ELF-1 (cell line): ENCODE data around the gene ILF3.

Source experiments
- DNase-seq: peaks from one replicate; pipeline ENCODE4 v3.0.0-alpha.2; 2016; ENCODE audit warnings: low read depth, low spot score

ILF3 gene

DNA sequence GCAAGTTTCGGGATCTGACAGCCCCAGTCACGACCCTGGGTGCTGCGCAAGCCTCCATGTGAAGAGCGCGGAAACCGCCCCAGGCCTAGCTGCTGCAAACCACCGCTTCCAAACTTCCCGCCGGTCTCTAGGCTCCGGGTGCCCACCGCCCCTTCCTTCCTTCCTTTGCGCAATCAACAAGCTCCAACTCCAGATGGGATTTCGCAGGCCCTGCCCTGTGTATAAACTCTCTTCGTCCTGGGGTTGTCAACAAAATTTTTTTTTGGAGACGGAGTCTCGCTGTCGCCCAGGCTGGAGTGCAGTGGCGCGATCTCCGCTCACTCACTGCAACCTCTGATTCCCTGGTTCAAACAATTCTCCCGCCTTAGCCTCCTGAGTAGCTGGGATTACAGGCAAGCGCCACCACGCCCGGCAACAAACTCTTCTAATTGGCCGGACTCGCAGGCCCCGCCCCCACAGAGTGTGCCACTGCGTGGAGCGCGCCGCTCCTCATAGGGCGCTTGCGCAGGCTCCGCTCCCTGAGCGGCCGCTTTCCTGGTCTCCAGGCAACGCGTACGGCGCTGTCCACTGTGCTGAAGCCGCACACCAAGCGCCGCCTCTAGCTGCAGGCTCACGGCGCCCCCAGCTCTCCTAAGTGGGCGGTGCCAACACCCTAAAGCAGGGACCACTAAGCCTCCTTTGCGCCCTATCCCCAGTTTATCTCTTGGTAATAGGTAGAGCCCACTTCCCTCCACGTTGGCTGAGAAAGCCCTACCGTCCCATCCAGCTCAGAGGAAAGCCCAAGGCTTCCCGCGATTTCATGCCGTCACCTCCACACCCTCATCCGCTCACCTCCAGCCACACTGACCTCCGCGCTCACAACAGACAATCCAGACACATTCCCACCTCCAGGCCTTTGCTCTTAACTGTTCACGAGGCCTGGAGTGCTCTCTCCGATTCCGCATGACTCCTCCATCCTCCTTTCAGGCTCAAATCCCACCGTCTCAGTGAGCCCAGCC is 41.6 kb downstream of the ILF3 start:
- peak; percentile 99 for DNase-seq

DNA sequence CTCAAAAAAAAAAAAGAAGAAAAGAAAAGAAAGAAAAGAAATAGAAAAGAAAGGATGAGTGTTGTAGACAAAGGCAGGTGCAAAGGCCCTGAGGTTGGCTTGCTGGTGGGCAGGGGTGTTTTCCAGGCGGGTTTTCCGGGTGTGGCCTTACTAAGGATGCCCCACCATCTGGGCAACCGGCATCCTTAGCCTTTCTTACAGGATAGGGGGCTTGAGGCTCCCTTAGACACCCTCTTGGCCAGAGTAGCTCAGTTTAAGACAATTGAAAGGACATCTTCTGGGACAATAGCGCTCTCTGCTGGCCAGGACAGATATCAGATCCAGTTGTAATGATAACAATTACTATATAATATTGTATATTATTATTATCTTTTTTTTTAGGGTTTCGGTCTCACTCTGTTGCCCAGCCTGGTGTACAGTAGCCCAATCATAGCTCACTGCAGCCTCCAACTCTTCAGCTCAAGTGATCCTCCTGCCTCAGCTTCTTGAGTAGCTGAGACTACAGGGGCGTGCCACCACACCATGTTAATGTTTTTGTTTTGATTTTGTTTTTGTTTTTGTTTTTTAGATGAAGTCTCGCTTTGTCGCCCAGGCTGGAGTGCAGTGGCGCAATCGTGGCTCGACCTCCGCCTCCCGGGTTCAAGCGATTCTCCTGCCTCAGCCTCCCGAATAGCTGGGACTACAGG is 45.6 kb downstream of the ILF3 start:
- no peak for DNase-seq

DNA sequence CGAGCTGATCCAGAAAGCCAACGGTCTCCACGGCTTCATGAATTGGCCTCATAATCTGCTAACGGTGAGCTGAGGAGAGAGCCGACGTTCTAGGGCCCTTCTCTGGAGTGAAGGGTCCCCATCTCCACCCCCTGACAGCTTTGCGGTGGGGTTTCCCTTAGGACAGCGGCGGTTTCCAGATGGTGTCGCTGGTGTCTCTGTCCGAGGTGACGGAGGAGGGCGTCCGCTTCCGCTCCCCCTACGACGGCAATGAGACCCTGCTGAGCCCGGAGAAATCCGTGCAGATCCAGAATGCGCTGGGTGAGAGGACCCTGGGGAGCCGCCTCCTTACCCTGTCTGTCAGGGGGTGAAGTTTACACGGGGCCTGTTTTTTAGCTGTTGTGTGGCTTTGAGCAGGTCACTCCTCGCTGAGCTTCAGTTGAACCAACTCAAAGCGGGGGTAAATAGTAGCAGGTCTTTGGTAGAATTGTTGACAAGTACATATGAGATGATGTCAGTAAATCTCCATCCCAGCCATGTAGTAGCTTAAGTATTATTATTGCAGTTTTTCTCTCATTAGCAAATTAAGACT is 47.9 kb downstream of the ILF3 start:
- peak; percentile 72 for DNase-seq

DNA sequence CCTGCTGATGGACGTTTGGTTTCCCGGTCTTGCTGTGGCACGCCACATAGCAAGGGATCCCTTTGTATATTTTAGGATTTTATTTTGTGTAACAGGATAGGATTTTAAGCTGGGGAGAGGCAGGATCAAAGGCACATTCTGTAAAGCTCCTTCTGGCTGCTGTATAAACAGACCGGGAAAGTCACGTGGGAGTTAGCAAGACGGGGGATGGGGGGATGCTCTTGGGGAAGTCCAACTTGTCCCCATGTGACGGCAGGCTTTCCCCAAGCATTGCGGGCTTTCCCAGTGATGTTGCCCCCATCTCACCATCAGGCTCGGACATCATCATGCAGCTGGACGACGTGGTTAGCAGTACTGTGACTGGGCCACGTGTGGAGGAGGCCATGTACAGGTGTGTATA is 52.8 kb downstream of the ILF3 start:
- no peak for DNase-seq

DNA sequence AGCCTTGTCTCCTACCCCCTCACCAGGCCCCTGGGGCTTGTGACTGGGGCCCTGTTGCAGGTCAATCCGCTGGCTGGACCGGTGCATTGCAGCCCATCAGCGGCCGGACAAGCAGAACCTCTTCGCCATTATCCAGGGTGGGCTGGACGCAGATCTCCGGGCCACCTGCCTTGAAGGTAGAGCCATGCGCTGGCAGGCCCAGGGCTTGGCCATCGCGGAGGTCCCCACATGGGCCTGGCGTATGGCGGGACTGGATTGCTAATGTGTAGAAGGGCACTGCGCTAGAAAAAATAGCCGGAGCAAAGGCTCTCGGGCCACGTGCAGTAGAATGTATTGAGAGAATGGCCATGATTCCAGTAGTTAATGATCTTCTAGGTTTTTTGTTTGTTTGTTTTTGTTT is 53.3 kb downstream of the ILF3 start:
- DNase-seq, result no peak

DNA sequence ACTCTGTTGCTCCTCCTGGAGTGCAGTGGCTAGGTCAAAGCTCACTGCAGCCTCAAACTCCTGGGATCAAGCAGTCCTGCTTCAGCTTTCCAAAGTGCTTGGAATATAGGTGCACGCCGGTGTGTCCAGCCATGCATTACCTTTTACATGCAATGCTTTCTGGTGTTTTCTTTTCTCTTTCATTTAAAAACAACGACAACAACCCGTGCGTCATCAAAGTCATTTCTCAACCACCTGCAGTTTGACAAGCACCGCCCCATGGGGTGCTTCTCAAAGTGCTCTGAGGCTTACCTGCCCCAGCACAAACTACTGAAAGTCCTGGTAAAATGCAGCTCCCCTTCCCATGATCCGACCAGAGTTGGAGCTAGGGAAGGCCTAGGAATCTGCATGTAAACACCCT is 54.1 kb downstream of the ILF3 start:
- no peak for DNase-seq

DNA sequence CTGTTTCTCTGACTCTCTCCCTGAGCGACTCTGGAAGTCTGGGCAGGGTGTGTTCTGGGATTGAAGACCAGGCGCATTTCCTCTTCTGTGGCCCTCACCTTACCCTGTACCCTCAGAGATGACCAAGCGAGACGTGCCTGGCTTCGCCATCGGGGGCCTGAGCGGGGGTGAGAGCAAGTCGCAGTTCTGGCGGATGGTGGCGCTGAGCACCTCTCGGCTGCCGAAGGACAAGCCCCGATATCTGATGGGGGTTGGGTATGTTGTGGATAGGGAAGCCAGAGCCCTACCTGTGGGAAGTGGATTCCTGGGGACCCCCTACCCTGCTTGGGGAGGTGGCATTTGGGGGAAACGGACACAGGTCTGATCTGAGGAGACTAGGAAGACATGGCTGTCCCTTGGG is 57.9 kb downstream of the ILF3 start:
- no peak for DNase-seq

DNA sequence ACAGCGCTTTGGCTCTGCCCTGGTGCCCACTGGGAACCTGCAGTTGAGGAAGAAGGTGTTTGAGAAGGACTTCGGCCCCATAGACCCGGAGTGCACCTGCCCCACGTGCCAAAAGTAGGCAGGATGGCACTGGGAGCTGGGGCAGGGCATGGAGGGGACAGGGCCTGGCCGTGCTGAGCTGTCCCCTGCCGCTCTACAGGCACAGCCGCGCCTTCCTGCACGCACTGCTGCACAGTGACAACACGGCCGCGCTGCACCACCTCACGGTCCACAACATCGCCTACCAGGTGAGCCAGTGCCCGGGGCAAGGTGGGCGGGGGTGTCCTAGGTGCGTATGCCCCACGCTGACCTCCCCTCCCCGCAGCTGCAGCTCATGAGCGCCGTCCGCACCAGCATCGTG is 58.6 kb downstream of the ILF3 start:
- no peak for DNase-seq

DNA sequence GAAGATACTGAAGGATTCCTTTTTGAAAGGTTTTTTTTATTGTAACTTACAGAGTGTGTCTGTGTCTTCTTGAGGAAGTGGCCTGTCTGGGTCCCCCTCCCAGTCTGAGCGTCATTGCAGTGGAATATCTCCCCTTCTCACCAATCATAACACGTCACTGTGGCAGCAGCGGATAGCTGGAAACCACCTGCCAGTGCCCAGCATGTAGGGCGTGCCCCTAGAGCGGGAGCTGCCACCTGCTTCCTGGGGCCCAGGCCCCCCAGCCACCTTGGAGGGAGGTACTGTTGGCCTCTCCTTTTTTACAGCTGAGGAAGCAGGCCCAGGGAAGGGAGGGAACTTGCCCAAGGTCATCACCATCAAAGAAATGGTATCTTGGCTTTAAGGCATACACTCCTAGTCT is 59.2 kb downstream of the ILF3 start:
- DNase-seq, result no peak

DNA sequence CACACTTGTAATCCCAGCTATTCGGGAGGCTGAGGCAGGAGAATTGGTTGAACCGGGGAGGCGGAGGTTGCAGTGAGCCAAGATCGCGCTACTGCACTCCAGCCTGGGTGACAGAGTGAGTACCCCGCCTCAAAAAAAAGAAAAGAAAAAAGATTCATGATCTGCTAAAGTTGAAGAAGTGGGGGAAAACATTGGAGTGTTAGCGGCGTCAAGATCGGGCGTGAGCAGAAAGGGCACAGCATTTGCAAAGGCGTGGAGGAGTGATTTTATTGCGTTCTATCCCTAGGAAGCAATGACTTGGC is 62.9 kb downstream of the ILF3 start:
- DNase-seq, result no peak

DNA sequence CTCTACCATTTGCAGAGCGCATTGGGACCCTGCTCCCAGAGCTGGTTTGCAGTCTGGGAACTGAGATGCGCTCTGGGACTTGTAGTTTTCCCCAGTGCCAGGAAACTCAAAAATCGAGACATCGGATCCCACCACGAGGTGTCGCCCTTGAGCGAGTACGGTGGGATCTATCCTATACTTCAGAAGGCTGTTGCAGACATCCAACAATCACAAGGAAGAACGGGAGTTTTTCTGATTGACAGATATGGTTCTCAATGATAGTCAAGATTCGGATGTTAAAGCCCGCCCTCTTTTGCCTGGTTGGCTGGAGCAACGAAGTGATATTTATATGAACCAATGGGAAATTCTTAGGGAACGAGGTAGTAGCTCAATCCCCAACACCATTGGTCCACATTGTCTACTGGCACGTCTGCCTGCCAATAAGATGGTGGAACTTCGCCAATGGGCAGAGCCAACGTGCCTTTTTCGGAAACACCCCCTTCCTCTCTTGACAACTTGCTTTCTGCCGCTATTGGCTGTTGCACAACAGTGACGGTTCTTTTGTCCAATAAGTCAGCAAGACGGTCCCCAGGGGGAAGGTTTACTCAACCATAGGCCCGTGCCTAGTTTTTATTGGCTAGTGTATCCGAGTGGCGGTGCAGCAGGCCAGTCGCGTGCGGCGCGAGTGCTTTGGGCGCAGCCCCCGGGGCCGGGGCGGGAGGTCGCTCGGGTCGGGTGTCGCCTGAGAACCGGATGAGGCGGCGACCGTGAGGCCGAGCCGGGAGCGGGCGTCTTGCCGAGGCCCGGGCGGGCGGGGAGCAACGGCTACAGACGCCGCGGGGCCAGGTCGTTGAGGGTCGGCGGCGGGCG is 63.4 kb downstream of the ILF3 start, which contains the start of gene DNM2:
DNM2 (plus strand) TSS at position 724 of the 849 bp plus-strand sequence. CDS start 164 bp downstream, outside the sequence.
- DNase-seq, result peak; percentile 100

DNA sequence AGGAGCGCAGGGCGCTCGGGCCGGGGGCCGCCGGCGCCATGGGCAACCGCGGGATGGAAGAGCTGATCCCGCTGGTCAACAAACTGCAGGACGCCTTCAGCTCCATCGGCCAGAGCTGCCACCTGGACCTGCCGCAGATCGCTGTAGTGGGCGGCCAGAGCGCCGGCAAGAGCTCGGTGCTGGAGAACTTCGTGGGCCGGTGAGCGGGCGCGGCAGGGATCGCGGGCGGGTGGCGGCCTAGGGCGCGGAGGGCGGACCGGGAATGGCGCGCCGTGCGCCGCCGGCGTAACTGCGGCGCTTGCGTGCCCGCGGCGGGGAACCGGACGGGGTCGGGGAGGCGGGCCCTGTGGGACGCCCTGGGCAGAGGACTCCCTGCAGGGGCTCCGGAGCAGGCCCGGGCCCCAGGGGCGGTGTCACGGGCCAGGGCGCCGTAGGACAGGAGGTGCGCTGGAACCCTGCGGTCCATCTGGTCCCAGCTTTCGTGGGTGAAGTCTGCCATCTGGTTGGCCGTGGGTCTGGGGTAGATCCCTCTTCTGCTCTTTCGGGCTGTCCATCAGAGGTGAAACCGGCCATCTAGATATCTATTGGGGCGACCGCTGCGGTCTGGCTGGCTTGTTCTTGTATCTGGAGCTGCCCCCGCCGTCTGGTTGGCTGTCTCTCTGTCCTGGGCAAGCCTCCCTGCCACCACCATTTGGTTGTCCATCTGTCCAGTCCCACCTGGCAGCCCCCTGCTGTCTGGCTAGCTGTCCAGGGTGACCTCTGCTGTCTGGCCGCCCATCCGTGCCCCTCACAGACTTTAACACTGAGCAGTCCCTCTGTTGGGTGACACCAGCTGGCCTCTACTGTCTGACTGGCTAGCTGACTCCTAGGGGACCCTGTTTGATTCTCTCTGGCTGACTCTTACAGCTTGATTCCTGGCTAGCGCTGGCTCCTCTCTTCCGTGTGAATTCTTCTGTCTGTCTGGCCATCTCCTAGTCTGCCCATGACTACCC is 64.4 kb downstream of the ILF3 start:
- peak; percentile 52 for DNase-seq

DNA sequence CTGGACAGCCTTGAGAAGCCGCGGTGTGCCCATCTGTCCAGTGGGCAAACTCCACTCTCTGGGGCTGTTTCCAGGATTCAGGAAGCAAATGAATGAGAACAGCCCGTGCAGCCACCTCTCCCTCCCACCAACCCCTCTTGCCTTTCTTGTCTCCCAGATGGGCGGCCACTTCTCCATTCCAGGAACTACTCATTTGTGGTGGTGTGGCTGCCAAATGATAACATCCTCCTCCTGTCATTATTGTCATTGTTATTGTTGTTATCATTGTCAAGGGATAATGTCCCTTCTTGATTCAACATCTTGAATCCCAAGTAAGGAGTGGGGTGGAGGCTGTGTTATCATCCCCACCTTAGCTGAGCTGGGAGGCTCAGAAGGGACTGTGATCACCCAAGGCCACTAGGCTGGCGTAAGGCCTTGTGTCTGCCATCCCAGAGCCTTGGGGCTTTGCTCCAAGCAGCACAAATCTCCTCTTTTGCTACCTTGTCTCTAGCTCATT is 65.4 kb downstream of the ILF3 start:
- no peak for DNase-seq

DNA sequence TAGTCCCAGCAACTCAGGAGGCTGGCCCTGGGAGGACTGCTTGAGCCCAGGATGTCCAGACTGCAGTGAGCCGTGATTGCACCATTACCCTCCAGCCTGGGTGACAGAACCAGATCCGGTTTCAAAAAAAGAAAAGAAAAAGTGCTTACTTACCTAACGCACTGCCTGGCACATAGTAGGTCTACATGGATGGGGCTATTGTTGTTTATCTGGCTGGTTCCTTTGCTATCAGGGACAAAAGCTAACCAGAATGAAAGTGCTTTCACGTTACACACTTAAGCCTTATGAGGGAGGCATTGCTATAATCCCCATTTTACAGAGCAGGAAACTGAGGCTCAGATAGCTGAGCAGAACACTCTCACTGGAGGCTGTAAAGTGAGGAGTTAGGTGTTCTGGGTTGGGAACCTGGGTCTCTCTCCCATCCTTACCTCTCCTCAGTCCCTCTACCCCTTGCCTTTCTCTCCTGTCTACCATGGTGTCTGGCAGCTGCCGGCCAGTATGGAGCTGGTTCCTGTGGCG is 66.5 kb downstream of the ILF3 start:
- DNase-seq, result no peak

DNA sequence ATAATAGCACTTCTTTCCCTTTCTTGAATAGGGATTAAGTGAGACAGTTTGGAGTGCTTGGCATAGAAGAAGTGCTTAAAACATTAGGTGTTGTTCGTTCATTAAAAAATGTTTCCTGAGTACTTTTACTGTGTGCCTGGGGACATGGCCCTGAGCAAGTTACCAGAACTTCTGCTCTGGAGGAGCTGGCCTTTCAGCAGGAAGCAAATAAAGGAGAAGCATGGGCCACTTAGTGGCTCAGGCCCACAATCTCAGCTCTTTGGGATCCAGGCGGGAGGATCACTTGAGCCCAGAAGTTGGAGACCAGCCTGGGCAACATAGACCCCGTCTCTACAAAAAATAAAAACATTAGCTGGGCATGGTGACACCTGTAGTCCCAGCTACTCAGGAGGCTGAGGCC is 69.4 kb downstream of the ILF3 start:
- no peak for DNase-seq

DNA sequence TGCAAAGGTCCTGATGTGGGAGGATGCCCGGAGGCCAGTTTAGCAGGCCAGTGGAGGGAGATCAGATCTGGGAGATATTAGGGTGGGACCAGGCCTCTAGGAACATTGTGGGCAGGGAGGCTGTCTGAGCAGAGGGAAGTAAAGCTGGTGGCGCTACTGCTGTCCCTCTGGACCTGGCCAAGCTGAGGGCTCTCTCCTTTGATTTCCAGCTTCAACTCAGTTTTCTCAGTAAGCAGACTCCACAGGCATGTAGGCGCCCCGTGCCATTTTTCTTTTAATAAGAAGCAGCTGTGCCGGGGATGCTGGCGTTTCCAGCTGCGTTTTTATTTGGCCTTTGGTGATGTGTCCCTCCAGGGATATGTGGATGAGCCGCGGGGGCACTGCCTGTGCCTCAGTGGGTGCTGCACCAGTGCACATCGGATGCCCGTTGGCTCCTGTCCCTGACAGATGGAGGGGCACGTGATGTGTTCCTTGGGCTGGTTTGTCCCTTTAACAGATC is 70.5 kb downstream of the ILF3 start:
- no peak for DNase-seq

DNA sequence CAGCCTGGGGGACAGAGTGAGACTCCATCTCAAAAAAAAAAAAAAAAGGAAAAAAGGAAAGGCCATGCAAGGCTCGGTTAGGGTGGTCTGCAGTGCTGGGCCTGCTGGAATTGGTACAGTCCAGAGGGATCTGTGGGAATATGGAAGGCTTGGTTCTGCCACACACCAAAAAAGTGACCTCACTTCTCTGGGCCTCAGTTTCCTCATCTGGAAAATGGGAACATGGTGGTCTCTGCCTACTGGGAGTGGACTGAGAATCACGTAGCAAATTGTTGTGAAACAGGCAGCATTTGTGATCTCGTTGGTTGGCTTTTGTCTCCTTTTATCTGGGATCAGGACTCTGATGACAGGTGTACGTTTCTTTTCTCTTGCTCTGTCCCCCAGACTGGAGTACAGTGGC is 71.3 kb downstream of the ILF3 start:
- no peak for DNase-seq

DNA sequence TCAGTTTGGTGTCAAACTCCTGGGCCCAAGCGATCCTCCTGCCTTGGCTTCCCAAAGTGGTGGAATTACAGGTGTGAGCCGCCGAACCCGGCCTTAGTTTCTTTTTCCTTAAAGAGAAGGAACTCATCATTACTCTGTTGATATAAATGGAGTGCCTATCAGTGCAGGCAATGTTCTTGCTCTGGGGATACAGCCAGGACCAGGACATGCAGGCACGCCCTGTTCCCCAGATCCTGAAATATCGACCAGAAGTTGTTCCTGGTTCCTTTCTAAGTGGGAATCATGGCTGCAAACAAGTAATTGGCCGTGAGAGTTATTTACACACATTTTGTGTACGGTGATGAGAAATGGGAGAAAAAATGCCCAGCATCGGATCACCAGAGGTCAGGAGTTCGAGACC is 72.1 kb downstream of the ILF3 start:
- DNase-seq, result no peak

DNA sequence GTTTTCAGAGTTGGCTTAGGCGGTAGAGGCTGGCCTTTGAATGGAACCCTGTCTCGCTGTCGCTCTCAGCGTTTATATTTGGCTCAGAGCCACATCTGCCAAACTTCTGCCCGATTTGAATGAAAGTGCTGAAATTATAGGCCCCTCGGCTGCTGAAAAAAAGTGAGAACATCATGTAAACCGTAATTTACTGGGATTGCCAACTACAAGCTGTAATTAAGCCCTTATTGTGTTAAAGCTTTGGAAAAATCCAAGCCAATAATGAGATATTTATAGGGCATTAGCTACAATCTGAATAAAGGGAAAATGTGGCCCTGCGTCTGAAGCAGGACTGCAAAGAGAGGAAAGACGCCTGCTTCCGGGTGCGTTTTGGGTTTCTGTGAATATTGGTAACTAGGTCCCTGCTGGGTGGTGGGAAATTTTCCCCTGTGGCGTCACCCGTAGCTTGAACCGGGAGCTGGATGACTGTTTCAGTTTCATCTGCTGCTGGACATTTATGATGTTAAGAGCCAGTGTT is 73.6 kb downstream of the ILF3 start:
- DNase-seq, result no peak

DNA sequence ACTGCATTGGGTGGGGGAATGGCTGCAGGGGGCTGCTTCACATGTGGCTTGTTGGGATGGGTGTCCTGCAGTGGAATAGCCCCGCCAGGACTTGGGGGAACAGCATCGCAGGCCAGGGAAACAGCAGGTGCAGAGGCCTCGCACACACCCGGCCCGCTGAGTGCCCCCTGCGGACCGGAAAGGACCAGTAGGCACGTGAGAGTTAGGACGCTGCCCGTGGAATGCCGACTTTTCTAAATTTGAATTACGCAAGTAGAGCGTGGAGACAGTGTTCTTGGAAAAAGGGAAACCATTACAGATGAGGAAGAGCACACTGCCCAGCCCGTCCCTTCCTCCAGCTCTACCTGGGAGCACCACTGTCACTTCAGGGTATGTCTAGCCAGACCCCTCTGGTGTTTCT is 75.3 kb downstream of the ILF3 start:
- no peak for DNase-seq
